Measurements from ENCODE around the gene CADPS. TPM values are rescaled to one million over a fixed set of nuclear protein-coding genes. Genes with fewer than 3 reads are reported as not detected.

CADPS gene
- polyA plus RNA-seq, 1 experiment: not detected

- Histone ChIP-seq H3K36me3 (ENCODE audit: control insufficient read depth, insufficient read depth, low read length) (no peaks in the 10 kb centered on the region), H3K27me3 (ENCODE audit: control insufficient read depth, insufficient read depth, low read length) (no peaks in the 10 kb centered on the region; the same call in 1 of the 2 replicates), H3K4me3 (ENCODE audit: low read depth, low read length) (no peak overlapping the region)
- ChIA-PET POLR2A (no interaction called here), CTCF (interaction anchor here (0.9 kb wide), 1 partner anchor 10 kb away, joined by 3 read pairs; no protein-coding TSS in a partner anchor)
- DNase-seq (ENCODE audit: low read depth): no peak
- TF ChIP-seq, protein P1, sequence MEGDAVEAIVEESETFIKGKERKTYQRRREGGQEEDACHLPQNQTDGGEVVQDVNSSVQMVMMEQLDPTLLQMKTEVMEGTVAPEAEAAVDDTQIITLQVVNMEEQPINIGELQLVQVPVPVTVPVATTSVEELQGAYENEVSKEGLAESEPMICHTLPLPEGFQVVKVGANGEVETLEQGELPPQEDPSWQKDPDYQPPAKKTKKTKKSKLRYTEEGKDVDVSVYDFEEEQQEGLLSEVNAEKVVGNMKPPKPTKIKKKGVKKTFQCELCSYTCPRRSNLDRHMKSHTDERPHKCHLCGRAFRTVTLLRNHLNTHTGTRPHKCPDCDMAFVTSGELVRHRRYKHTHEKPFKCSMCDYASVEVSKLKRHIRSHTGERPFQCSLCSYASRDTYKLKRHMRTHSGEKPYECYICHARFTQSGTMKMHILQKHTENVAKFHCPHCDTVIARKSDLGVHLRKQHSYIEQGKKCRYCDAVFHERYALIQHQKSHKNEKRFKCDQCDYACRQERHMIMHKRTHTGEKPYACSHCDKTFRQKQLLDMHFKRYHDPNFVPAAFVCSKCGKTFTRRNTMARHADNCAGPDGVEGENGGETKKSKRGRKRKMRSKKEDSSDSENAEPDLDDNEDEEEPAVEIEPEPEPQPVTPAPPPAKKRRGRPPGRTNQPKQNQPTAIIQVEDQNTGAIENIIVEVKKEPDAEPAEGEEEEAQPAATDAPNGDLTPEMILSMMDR (IDR thresholded peaks at IDR 0.05; ENCODE audit: insufficient read depth, low read depth, low read length): no peak
Observed at GRCh38 chr3:62835554-62836236, 39.5 kb downstream of the CADPS start.

DNA sequence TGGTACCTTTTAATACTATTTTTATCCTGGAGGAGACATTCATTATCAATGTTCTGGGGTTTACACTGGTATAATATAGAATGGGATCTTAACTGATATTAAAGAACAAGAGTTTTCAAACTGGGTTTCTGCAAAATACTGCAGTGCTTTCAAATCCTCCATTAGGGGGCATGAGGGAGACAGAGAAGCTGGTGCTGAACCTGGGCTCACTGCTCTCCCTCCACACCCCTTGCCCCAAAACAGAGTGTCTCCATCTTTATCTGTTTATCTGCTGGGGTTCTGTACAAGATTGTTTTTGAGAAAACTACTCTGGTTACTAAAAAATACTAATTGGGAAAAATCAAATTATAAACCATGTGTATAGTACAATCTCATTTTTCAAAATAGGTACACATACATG, 41.7 kb downstream of the CADPS start:
- Histone ChIP-seq H3K4me3 (ENCODE audit: low read depth, low read length) (no peak overlapping the region), H3K27me3 (ENCODE audit: control insufficient read depth, insufficient read depth, low read length) (no peaks in the 10 kb centered on the region), H3K36me3 (ENCODE audit: control insufficient read depth, insufficient read depth, low read length) (no peaks in the 10 kb centered on the region)
- CTCF ChIA-PET: no interaction called here
- POLR2A ChIA-PET: no interaction called here
- no peak for DNase-seq (ENCODE audit: low read depth)
- TF ChIP-seq, protein P1 (IDR thresholded peaks at IDR 0.05; ENCODE audit: insufficient read depth, low read depth, low read length): peak; percentile 31

- Histone ChIP-seq H3K27me3 (ENCODE audit: control insufficient read depth, insufficient read depth, low read length) (no peaks in the 10 kb centered on the region), H3K4me3 (ENCODE audit: low read depth, low read length) (no peak overlapping the region), H3K36me3 (ENCODE audit: control insufficient read depth, insufficient read depth, low read length) (no peaks in the 10 kb centered on the region)
- ChIA-PET CTCF (no interaction called here), POLR2A (no interaction called here)
- DNase-seq (ENCODE audit: low read depth): no peak
- TF ChIP-seq, protein P1 (IDR thresholded peaks at IDR 0.05; ENCODE audit: insufficient read depth, low read depth, low read length): no peak
Observed at GRCh38 chr3:62832553-62832952, 42.7 kb downstream of the CADPS start.

- POLR2A ChIA-PET: no interaction called here
- CTCF ChIA-PET: interaction anchor here (1.4 kb wide), 1 partner anchor 50 kb away, joined by 3 read pairs; no protein-coding TSS in a partner anchor
- no peaks in the 10 kb centered on the region for H3K27me3 ChIP-seq (ENCODE audit: control insufficient read depth, insufficient read depth, low read length)
- no peak overlapping the region for H3K4me3 ChIP-seq (ENCODE audit: low read depth, low read length)
- DNase-seq (ENCODE audit: low read depth): no peak
- TF ChIP-seq, protein P1 (IDR thresholded peaks at IDR 0.05; ENCODE audit: insufficient read depth, low read depth, low read length): no peak
- H3K36me3 ChIP-seq (ENCODE audit: control insufficient read depth, insufficient read depth, low read length): no peaks in the 10 kb centered on the region
Observed at GRCh38 chr3:62830727-62831322, 44.4 kb downstream of the CADPS start.

- Histone ChIP-seq H3K27me3 (ENCODE audit: control insufficient read depth, insufficient read depth, low read length) (no peaks in the 10 kb centered on the region), H3K36me3 (ENCODE audit: control insufficient read depth, insufficient read depth, low read length) (no peaks in the 10 kb centered on the region), H3K4me3 (ENCODE audit: low read depth, low read length) (no peak overlapping the region)
- ChIA-PET CTCF (no interaction called here), POLR2A (no interaction called here)
- DNase-seq (ENCODE audit: low read depth): no peak
- TF ChIP-seq, protein P1 (IDR thresholded peaks at IDR 0.05; ENCODE audit: insufficient read depth, low read depth, low read length): no peak
Observed at GRCh38 chr3:62827550-62827949, 47.7 kb downstream of the CADPS start.
